ENCODE measurements around the gene C2orf78. TPM values are rescaled to one million over a fixed set of nuclear protein-coding genes. Genes with fewer than 3 reads are reported as not detected.

C2orf78 gene
- total and polyA plus RNA-seq, 9 of the 15 experiments (the other 6 are each of a cell fraction or from before 2014, with no cell fraction given), result 0.04 to 0.28 (median 0.20) TPM

DNA sequence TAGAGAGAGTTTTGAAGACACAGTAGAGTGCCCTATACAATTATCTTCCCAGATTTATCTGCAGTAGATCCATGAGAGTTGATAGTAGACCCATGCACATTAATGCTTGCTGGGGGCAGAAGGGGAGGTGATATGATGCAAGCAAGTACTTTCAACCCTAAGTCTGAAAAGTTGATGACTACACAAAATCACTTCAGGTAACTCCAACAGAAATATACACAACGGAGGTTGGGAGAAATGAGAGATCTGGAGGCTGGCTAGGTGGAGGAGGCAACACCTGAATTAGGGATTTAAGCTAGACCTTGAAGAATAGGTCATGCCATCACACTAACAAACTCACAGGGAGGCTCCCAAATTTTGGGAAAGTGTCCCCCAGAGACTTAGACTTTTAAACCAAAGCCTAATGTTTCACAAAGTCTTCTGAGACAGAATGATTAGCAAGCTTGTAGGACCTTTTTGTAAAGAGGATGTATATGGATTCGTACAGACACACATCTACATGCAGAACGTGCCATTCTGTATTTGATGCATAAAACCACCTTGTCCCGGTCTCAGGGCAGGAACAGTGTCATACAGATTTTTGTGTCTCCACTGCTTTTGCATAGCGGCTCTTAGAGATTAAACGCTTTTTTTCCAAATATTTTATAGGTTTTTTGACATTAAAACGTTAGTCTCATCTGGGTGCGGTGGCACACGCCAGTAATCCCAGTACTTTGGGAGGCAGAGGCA is 43.8 kb downstream of the C2orf78 start:
- Histone ChIP-seq H3K9ac (ENCODE audit: insufficient read depth in 1 of 2, low read depth in 2 of 2, low read length in 2 of 2) (peak overlapping the region in 1 of 2 experiments; percentile 93; a peak in 3 of 4 replicates), H3K4me1 (replicated peaks in 1 of 2; ENCODE audit: control insufficient read depth in 2 of 2, insufficient read depth in 2 of 2, low read length in 2 of 2) (peaks cover 7 to 13% of the 10 kb centered on the region in 2 experiments; a peak in 4 of 5 replicates), H3K9me3 (replicated peaks; ENCODE audit: control insufficient read depth, insufficient read depth, low read depth, low read length) (no peaks in the 10 kb centered on the region), H3K27ac (ENCODE audit: extremely low read depth, low read depth, low read length) (peak overlapping the region; percentile 54; the same call in 1 of the 3 replicates), H3K4me2 (ENCODE audit: insufficient read depth, low read length) (peak overlapping the region; percentile 93), H3K27me3 (ENCODE audit: control insufficient read depth in 2 of 2, insufficient read depth in 2 of 2, low read length in 2 of 2) (no peaks in the 10 kb centered on the region), H2AFZ (ENCODE audit: low read depth, low read length) (peak overlapping the region; percentile 98), H4K20me1 (replicated peaks; ENCODE audit: control insufficient read depth, insufficient read depth, low read length) (no peaks in the 10 kb centered on the region), H3K36me3 (ENCODE audit: control insufficient read depth, insufficient read depth, low read length) (peaks cover 21% of the 10 kb centered on the region; the same call in 2 of the 3 replicates), H3K79me2 (ENCODE audit: control insufficient read depth, insufficient read depth, low read length) (peaks cover 22% of the 10 kb centered on the region), H3K9me1 (ENCODE audit: control insufficient read depth, insufficient read depth, low read length) (no peaks in the 10 kb centered on the region), H3K4me3 (peak overlapping the region; percentile 62)
- DNase-seq (ENCODE audit: extremely low read depth in 1 of 4, low spot score in 3 of 4) (no peak), FAIRE-seq (no peak), ATAC-seq (no peak)
- in situ Hi-C loops (cut with MboI) (no loop called here), intact Hi-C loops (cut with micrococcal nuclease) (loop anchor here (10.0 kb wide), 7 partner anchors 153 to 567 kb away; partner anchors contain the start of genes BOLA3 and TET3)
- CTCF ChIA-PET (ENCODE audit: low intra/inter-chr PET ratio), result interaction anchor here (0.6 to 1.1 kb wide), 2 partner anchors 371 to 496 kb away, joined by 3 read pairs; no protein-coding TSS in a partner anchor
- POLR2A ChIA-PET, result interaction anchor here (0.7 to 1.3 kb wide), 10 partner anchors 12 to 372 kb away, joined by 3 to 7 read pairs (median 3); no protein-coding TSS in a partner anchor
- no TSS peak for BruUV-seq (replicated peaks)
- WGBS (ENCODE audit: insufficient coverage, low coverage, missing lambda C conversion rate), result 36% methylated on average over 9 of the region's 9 CpGs
- no peak for TF ChIP-seq NONO (IDR thresholded peaks at IDR 0.05; ENCODE audit: low read depth in 2 of 2, low read length in 1 of 2)
- TF ChIP-seq, protein P1, sequence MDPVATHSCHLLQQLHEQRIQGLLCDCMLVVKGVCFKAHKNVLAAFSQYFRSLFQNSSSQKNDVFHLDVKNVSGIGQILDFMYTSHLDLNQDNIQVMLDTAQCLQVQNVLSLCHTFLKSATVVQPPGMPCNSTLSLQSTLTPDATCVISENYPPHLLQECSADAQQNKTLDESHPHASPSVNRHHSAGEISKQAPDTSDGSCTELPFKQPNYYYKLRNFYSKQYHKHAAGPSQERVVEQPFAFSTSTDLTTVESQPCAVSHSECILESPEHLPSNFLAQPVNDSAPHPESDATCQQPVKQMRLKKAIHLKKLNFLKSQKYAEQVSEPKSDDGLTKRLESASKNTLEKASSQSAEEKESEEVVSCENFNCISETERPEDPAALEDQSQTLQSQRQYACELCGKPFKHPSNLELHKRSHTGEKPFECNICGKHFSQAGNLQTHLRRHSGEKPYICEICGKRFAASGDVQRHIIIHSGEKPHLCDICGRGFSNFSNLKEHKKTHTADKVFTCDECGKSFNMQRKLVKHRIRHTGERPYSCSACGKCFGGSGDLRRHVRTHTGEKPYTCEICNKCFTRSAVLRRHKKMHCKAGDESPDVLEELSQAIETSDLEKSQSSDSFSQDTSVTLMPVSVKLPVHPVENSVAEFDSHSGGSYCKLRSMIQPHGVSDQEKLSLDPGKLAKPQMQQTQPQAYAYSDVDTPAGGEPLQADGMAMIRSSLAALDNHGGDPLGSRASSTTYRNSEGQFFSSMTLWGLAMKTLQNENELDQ (CRISPR knock-in tag; IDR thresholded peaks at IDR 0.05; ENCODE audit: borderline replicate concordance), result no peak
- TF ChIP-seq ZNF316 (IDR thresholded peaks at IDR 0.05), result peak; percentile 79
- no peak for TF ChIP-seq U2AF2 (optimal IDR thresholded peaks at IDR 0.05; ENCODE audit: low read depth, low read length)
- no peak for TF ChIP-seq YBX1 (IDR thresholded peaks at IDR 0.05)
- no peak for TF ChIP-seq HOXB6 (CRISPR knock-in tag; IDR thresholded peaks at IDR 0.05; ENCODE audit: borderline replicate concordance)
- TF ChIP-seq C11orf30 (IDR thresholded peaks at IDR 0.05; ENCODE audit: low read depth), result peak; percentile 68; the same call in 1 of the 2 replicates
- TF ChIP-seq STAG1 (CRISPR knock-in tag; IDR thresholded peaks at IDR 0.05; ENCODE audit: borderline replicate concordance), result no peak
- no peak for TF ChIP-seq NR2C2 (CRISPR knock-in tag; IDR thresholded peaks at IDR 0.05)
- TF ChIP-seq NR2C2 (tag; IDR thresholded peaks at IDR 0.05), result no peak
- peak; percentile 27; the same call in 1 of the 2 replicates for TF ChIP-seq MAFG (tag; conservative IDR thresholded peaks at IDR 0.05)
- TF ChIP-seq, protein P2, sequence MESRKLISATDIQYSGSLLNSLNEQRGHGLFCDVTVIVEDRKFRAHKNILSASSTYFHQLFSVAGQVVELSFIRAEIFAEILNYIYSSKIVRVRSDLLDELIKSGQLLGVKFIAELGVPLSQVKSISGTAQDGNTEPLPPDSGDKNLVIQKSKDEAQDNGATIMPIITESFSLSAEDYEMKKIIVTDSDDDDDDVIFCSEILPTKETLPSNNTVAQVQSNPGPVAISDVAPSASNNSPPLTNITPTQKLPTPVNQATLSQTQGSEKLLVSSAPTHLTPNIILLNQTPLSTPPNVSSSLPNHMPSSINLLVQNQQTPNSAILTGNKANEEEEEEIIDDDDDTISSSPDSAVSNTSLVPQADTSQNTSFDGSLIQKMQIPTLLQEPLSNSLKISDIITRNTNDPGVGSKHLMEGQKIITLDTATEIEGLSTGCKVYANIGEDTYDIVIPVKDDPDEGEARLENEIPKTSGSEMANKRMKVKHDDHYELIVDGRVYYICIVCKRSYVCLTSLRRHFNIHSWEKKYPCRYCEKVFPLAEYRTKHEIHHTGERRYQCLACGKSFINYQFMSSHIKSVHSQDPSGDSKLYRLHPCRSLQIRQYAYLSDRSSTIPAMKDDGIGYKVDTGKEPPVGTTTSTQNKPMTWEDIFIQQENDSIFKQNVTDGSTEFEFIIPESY (CRISPR knock-in tag; IDR thresholded peaks at IDR 0.05), result 0 out of 2 replicates have a peak, but pooled peaks have one; percentile 49
